PC-3 (cell line): ENCODE measurements around the gene DMTF1. TPM values are rescaled to one million over a fixed set of nuclear protein-coding genes. Genes with fewer than 3 reads are reported as not detected.

Experiments
- ATAC-seq: fragments of 200-7000 bp; cut with Tn5 transposase; 2 replicates; pipeline ENCODE4 v1.9.1; 2020; ENCODE audit warnings: mild to moderate bottlenecking, moderate library complexity
- BruUV-seq: library from RNA; stranded (reverse); fragments of 400-500 nt; replicated peaks from 2 replicates; lab custom pipeline; 2021; lab: Mats Ljungman, UMichigan
- CTCF ChIA-PET: fragments of 300-600 bp; sonication (Branson Sonifier 250); formaldehyde crosslinking; loops from one replicate; lab custom pipeline; 2022; ENCODE audit warnings: antibody characterized with exemption; lab: Charles Lee
- POLR2A ChIA-PET: fragments of 300-600 bp; sonication (Branson Sonifier 250); formaldehyde crosslinking; loops from one replicate; lab custom pipeline; 2022; ENCODE audit warnings: antibody characterized with exemption; ENCODE audit not compliant: unreplicated experiment; lab: Charles Lee
- DNase-seq: peaks from one replicate; pipeline ENCODE4 v3.0.0-alpha.2; 2015
- H2AFZ ChIP-seq: fragments of 300-600 bp; sonication (generic); 2 replicates; pipeline ENCODE4 v1.6.0; 2016; ENCODE audit warnings: antibody characterized with exemption, low read length
- H3F3A ChIP-seq: fragments of 300-600 bp; sonication (generic); one replicate; pipeline ENCODE4 v1.6.0; 2017; ENCODE audit warnings: antibody characterized with exemption, low read length, control low read depth, mild to moderate bottlenecking; ENCODE audit not compliant: unreplicated experiment
- H3K27ac ChIP-seq: fragments of 300-600 bp; sonication (generic); 2 replicates; pipeline ENCODE4 v1.5.1; 2016; ENCODE audit warnings: mild to moderate bottlenecking, low read length
- H3K27me3 ChIP-seq: fragments of 300-600 bp; sonication (generic); 2 replicates; pipeline ENCODE4 v1.6.1; 2016; ENCODE audit warnings: low read length, mixed read lengths
- H3K36me3 ChIP-seq: fragments of 300-600 bp; sonication (generic); 2 replicates; pipeline ENCODE4 v1.6.1; 2016; ENCODE audit warnings: low read depth, mixed run types, low read length, mixed read lengths
- H3K4me1 ChIP-seq: fragments of 300-600 bp; sonication (generic); 2 replicates; pipeline ENCODE4 v1.5.1; 2016; ENCODE audit warnings: low read length; ENCODE audit not compliant: insufficient read depth
- H3K4me2 ChIP-seq: fragments of 300-600 bp; sonication (generic); 2 replicates; pipeline ENCODE4 v1.6.0; 2016; ENCODE audit warnings: low read length
- H3K4me3 ChIP-seq: fragments of 300-600 bp; sonication (generic); 2 replicates; pipeline ENCODE4 v1.5.1; 2016; ENCODE audit warnings: mild to moderate bottlenecking, low read length, mixed read lengths
- H3K79me2 ChIP-seq: fragments of 300-600 bp; sonication (generic); 2 replicates; pipeline ENCODE4 v1.6.1; 2017; ENCODE audit warnings: low read length, mixed read lengths
- H3K9ac ChIP-seq: fragments of 300-600 bp; sonication (generic); 2 replicates; pipeline ENCODE4 v1.6.0; 2016; ENCODE audit warnings: mild to moderate bottlenecking, low read length
- H3K9me2 ChIP-seq: fragments of 300-600 bp; sonication (generic); replicated peaks from 2 replicates; pipeline ENCODE4 v1.6.1; 2016; ENCODE audit warnings: mixed run types, low read length, mixed read lengths
- H3K9me3 ChIP-seq: fragments of 300-600 bp; sonication (generic); 2 replicates; pipeline ENCODE4 v1.6.1; 2016; ENCODE audit warnings: low read length, mixed read lengths
- H4K20me1 ChIP-seq: fragments of 300-600 bp; sonication (generic); 2 replicates; pipeline ENCODE4 v1.6.1; 2016; ENCODE audit warnings: low read length, mixed read lengths
- CTCF ChIP-seq: fragments of 300-600 bp; sonication (generic); conservative IDR thresholded peaks from 2 replicates; pipeline ENCODE4 v1.5.1; 2017; ENCODE audit warnings: antibody characterized with exemption, low read depth, mild to moderate bottlenecking, low read length
- EZH2 ChIP-seq: fragments of 300-600 bp; sonication (generic); IDR thresholded peaks from one replicate; pipeline ENCODE4 v1.6.1; 2017; ENCODE audit warnings: antibody characterized with exemption, mild to moderate bottlenecking, low read length; ENCODE audit not compliant: unreplicated experiment
- EZH2phosphoT487 ChIP-seq: fragments of 300-600 bp; sonication (generic); IDR thresholded peaks from 2 replicates; pipeline ENCODE4 v1.6.1; 2018; ENCODE audit warnings: mild to moderate bottlenecking, antibody characterized with exemption, low read length, borderline replicate concordance
- intact Hi-C: fragments of 100-400 bp; cut with micrococcal nuclease; formaldehyde crosslinking; loops from 2 replicates; pipeline ENCODE4 v1.9.0; 2023
- total RNA-seq: library from RNA; depleted of rRNA; stranded (reverse); fragments of >200 nt; gene quantifications from 2 replicates; pipeline ENCODE4 v1.2.3, GENCODE V29; 2014

Gene DMTF1
- total RNA-seq, 1 experiment from 2014 or later, result 43.6 TPM

GRCh38 chr7:87173471-87173870 is 21.2 kb downstream of the DMTF1 start:
- ChIA-PET POLR2A (interaction anchor here (0.7 kb wide), 1 partner anchor 21 kb away, joined by 3 read pairs; the partner anchor contains the start of gene DMTF1), CTCF (no interaction called here)
- no peak for TF ChIP-seq CTCF
- no peak for TF ChIP-seq EZH2phosphoT487
- no peak for TF ChIP-seq EZH2
- no peak overlapping the region for H3K4me3 ChIP-seq
- H3K27ac ChIP-seq, result no peak overlapping the region
- H3F3A ChIP-seq, result no peaks in the 10 kb centered on the region
- H3K4me2 ChIP-seq, result no peak overlapping the region
- no peaks in the 10 kb centered on the region for H3K27me3 ChIP-seq
- H4K20me1 ChIP-seq, result no peaks in the 10 kb centered on the region
- H3K4me1 ChIP-seq, result no peaks in the 10 kb centered on the region
- H2AFZ ChIP-seq, result no peak overlapping the region
- no TSS peak for BruUV-seq
- DNase-seq (no peak), ATAC-seq (no peak)
- intact Hi-C loops, result no loop called here
- H3K9me3 ChIP-seq, result no peaks in the 10 kb centered on the region
- H3K9me2 ChIP-seq, result no peaks in the 10 kb centered on the region
- H3K9ac ChIP-seq, result no peak overlapping the region
- no peaks in the 10 kb centered on the region for H3K79me2 ChIP-seq
- peaks cover 55% of the 10 kb centered on the region for H3K36me3 ChIP-seq

- Histone ChIP-seq H4K20me1 (no peaks in the 10 kb centered on the region), H3K27me3 (no peaks in the 10 kb centered on the region), H3K36me3 (peaks cover 59% of the 10 kb centered on the region), H3K9me3 (no peaks in the 10 kb centered on the region), H3K27ac (no peak overlapping the region), H3F3A (no peaks in the 10 kb centered on the region), H3K79me2 (no peaks in the 10 kb centered on the region), H3K4me3 (no peak overlapping the region), H3K4me2 (no peak overlapping the region), H3K4me1 (no peaks in the 10 kb centered on the region), H2AFZ (no peak overlapping the region), H3K9ac (no peak overlapping the region), H3K9me2 (no peaks in the 10 kb centered on the region)
- DNase-seq, result no peak
- BruUV-seq, result no TSS peak
- POLR2A ChIA-PET, result no interaction called here
- no peak for ATAC-seq
- CTCF ChIA-PET, result no interaction called here
- intact Hi-C loops, result no loop called here
- no peak for TF ChIP-seq EZH2
- TF ChIP-seq EZH2phosphoT487, result no peak
- TF ChIP-seq CTCF, result no peak
Measured at GRCh38 chr7:87178320-87178719, 26.1 kb downstream of the DMTF1 start.

GRCh38 chr7:87179180-87179579 is 26.9 kb downstream of the DMTF1 start:
- H3K79me2 ChIP-seq, result no peaks in the 10 kb centered on the region
- H3K9me3 ChIP-seq, result no peaks in the 10 kb centered on the region
- ChIA-PET CTCF (no interaction called here), POLR2A (no interaction called here)
- no peaks in the 10 kb centered on the region for H3K27me3 ChIP-seq
- no peaks in the 10 kb centered on the region for H3K4me1 ChIP-seq
- intact Hi-C loops, result no loop called here
- no peaks in the 10 kb centered on the region for H4K20me1 ChIP-seq
- no peak overlapping the region for H2AFZ ChIP-seq
- H3K36me3 ChIP-seq, result peaks cover 57% of the 10 kb centered on the region
- H3K9me2 ChIP-seq, result no peaks in the 10 kb centered on the region
- H3K4me2 ChIP-seq, result no peak overlapping the region
- H3K27ac ChIP-seq, result no peak overlapping the region
- TF ChIP-seq EZH2, result no peak
- no peak for TF ChIP-seq CTCF
- TF ChIP-seq EZH2phosphoT487, result no peak
- ATAC-seq (no peak), DNase-seq (no peak)
- H3K9ac ChIP-seq, result no peak overlapping the region
- no TSS peak for BruUV-seq
- H3K4me3 ChIP-seq, result no peak overlapping the region
- no peaks in the 10 kb centered on the region for H3F3A ChIP-seq
